VCaP (cell line): ENCODE data around the gene EEF1AKMT2.

Source experiments
- H3K27ac ChIP-seq: fragments of 450-650 bp; 2 replicates; pipeline ENCODE4 v1.5.1; 2017
- CTCF ChIP-seq: fragments of 450-650 bp; conservative IDR thresholded peaks from 2 replicates; pipeline ENCODE4 v1.5.1; 2017; ENCODE audit warnings: mild to moderate bottlenecking, moderate library complexity

The EEF1AKMT2 gene

GRCh38 chr10:124716369-124716768 lies 75.3 kb downstream of the EEF1AKMT2 start:
- TF ChIP-seq CTCF: no peak
- H3K27ac ChIP-seq: no peak overlapping the region

GRCh38 chr10:124715439-124715838 lies 76.2 kb downstream of the EEF1AKMT2 start:
- H3K27ac ChIP-seq: no peak overlapping the region
- no peak for TF ChIP-seq CTCF

- TF ChIP-seq CTCF: no peak
- H3K27ac ChIP-seq: no peak overlapping the region
These were observed 77.9 kb downstream of the EEF1AKMT2 start for GRCh38 chr10:124713679-124714255.

- TF ChIP-seq CTCF: no peak
- no peak overlapping the region for H3K27ac ChIP-seq
These were observed 78.8 kb downstream of the EEF1AKMT2 start for GRCh38 chr10:124712704-124713407.

- H3K27ac ChIP-seq: no peak overlapping the region
These were observed 80.5 kb downstream of the EEF1AKMT2 start for GRCh38 chr10:124711145-124711544.

GRCh38 chr10:124710266-124710881 lies 81.3 kb downstream of the EEF1AKMT2 start:
- no peak overlapping the region for H3K27ac ChIP-seq
- no peak for TF ChIP-seq CTCF

More at GRCh38 chr10:124711145-124711544, 80.5 kb downstream of the EEF1AKMT2 start:
- TF ChIP-seq CTCF: no peak

- H3K27ac ChIP-seq: no peak overlapping the region
- TF ChIP-seq CTCF: no peak
These were observed 81.8 kb downstream of the EEF1AKMT2 start for GRCh38 chr10:124709861-124710260.
